ENCODE data around the gene CADPS2.
"Not testable (repeated sequence)": the region's sequence is repeated elsewhere in the genome, so short reads cannot be mapped to it uniquely, and the experiment has no call there.

The CADPS2 gene

DNA sequence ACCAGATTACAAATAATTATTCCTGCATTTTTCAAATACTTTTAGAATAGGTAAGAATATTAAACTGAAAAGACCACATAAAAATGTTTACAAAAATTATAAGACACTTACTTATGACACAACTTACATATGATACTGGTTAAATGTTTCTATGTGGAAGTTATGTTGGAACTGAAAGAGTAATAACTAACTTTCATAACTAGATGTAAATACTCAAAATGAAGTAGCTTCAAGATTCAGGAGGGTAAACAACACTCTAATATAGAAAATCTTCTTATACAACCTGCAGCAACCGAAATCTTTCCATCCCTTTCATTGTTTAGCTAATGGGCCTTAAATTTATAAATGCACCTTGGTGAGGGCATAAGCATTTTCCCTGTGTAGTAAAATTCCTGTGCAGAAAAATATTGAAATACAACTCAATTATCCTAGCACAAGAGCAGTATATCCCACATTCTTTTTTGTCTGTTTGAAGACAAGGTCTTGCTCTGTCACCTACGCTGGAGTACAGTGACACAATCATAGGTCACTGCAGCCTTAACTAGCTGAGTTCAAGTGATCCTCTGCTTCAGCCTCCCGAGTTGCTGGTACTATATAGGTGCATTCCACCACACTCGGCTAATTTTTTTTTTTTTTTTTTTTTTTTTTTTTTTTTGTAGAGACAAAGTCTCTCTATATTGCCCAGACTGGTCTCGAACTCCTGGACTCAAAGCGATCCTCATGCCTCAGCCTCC is 168.7 kb downstream of the CADPS2 start:
- DNase-seq (ENCODE audit: low read depth in 2 of 3, low spot score in 1 of 3) = no peak

DNA sequence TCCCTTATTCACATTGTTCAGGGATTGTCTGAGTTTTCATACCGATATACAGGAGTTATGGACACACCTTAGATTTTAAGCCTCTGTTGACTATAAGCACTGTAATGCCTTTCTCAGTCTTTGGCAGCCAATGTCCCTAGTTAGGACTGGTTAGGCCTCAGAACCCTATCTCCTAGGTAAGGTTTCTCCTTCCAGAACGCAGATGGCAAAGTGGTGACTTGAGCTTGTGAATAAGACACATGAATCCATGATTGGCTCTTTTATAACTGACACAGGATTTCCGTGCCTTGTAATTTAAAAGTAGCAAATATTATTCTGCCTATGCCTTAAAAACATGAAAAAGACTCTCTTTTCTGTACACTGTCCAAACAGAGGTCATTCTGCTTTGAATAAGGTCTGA is 171.1 kb downstream of the CADPS2 start:
- DNase-seq (ENCODE audit: low read depth in 2 of 3, low spot score in 1 of 3) = no peak

DNA sequence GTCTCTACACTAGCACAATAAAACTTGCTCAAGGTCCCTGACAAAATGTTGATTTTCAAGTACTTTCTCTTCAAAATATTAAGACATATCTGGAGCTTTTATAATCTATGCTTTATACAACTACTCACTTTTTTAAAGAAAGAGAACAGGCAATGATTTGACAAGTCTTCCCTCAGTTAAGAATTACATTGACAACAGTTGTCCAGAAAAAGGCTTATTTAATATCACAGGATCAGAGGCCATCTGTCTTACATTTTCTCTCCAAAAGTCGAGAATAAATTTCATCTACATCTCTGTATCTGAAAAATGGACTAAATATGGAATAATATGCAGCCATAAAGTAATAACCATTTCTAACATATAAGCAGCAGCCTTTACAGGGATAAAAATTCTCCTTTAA is 175.3 kb downstream of the CADPS2 start:
- no peak for DNase-seq (ENCODE audit: low read depth in 2 of 3, low spot score in 1 of 3)

DNA sequence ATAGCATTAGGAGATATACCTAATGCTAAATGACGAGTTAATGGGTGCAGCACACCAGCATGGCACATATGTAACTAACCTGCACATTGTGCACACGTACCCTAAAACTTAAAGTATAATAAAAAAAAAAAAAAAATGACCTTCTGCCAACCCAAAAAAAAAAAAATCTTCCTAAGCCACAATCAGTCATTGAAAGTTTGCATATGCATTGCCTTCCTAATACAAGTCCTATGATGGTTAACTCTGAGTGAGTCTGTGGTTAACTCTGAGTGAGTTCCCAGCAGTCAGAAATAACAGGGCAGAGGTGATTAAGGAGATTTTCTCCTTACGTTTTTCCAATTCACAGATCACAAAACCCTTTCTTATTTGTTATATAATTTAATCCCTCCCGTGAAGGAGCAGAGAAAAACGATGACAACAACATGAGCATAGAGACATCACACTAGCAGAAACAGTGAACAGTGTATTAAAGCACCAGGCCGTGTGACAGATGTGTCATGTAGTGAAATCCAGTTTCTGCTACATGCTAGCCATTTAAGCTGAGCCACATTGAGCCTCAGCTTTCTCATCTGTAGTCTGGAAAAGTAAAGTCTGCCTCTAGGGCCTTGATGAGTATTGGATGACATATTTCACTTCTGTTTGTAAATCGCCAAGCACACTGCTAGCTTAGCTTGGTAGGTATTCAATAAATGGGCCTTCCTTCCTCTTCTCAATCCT is 176.2 kb downstream of the CADPS2 start:
- DNase-seq (ENCODE audit: low read depth in 2 of 3, low spot score in 1 of 3) = no peak

DNA sequence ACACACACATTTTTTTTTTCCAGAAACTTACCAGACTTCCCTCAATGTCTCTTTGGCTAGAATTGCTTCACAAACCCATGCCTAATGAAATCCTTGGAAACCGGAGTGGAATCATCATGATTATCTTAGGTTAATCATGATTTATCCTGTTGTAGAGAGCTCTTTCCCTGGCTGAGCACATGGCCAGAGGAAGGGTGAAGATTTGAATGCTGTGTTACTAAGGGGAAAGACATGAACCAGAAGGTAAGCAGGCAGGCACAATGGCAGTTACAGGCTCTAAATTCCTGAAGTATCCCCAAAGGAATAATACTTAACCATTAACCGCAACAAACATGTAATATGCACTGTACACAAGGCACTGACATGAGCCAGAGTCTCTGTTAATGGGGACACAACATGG is 179.4 kb downstream of the CADPS2 start:
- no peak for DNase-seq (ENCODE audit: low read depth in 2 of 3, low spot score in 1 of 3)

DNA sequence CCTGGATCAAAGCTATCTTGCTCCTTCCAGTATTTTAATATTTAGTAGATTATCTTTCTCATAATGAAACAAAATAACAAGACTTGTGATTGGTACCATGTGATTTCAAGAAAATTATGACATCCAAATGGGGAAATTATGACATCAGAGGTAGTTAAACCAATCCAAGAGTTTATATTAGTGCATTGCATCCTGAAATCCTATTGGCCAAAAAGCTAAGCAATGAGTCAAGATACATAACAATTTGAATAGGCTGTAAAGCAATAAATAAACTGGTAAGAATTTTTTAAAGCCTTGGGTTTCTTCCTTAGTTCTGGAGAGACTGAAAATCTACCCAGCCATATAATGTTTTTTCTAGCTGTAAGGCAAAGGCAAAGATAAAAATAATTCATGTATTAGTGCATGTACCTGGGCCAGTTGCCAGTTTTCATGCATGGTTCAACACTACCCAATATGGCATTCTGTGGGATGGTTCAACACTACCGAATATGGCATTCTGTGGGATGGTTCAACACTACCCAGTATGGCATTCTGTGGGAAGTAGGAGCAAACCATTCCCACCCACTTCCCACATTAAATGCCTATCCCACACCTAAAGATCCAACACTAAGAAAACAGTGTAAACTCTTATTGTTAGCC is 183.3 kb downstream of the CADPS2 start, which contains the start of gene RNF148:
RNF148 (minus strand) TSS at position 51 of the 639 bp plus-strand sequence. CDS start 172 bp downstream, outside the sequence.
- DNase-seq (ENCODE audit: low read depth in 2 of 3, low spot score in 1 of 3) = no peak

DNA sequence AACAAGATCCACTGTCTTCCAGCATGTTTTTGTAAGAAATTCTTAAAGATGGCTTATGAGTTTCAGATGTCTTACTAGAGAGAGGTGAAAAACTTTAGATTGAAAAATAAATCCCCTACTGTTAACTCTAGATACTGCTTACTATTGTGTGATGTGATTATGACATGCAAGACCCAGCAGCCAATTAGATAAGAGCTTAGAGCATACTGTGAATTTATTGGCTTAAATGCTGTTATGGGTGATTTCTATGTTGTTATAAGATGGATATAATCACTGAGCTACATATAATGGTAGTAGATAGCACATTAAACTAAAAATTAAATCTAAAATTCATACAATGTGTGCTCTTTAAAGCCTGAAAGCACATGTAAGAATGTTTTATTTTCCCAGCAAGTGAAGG is 187.2 kb downstream of the CADPS2 start, which contains the start of gene RNF133:
RNF133 (minus strand) TSS at position 101 of the 400 bp plus-strand sequence. CDS start 199 bp downstream, outside the sequence.
- DNase-seq (ENCODE audit: low read depth in 2 of 3, low spot score in 1 of 3) = no peak

DNA sequence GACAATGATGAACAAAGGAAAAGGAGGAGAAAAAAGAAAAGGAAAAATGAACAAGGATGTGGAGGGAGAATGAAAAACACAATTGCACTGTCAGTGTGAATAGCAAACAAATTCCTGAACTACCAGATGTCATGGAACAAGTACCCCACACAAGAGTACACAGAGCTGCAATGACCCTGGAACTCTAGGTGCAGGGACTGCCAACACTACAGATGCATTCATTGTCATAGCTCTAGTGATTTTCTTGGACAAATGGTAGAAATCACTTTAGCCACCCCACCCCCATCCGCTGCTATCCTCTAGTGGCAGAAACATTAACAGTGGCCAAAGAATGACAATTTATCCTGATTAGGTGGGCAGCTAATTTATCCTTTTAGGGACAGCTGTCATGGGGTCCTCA is 190.4 kb downstream of the CADPS2 start:
- no peak for DNase-seq (ENCODE audit: low read depth in 2 of 3, low spot score in 1 of 3)

DNA sequence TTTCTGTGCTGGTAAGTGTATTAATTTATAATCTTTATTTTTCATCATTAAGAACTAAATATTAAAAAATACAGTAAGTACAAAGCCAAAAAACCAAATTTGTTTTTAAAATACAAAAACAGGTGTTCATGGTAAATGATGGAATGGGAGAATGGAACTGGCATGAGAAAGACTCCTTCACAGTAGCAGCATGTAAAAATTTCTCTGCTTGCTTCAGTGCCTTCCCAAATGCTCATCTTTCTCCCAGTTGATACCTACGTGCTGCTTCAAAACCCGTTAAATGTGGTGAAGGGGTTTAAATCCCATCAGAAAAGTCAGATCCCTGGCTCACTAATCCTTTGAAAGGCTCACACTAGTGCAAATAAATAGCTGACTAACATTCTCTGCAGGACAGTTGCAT is 191.6 kb downstream of the CADPS2 start:
- DNase-seq (ENCODE audit: low read depth in 2 of 3, low spot score in 1 of 3) = no peak

DNA sequence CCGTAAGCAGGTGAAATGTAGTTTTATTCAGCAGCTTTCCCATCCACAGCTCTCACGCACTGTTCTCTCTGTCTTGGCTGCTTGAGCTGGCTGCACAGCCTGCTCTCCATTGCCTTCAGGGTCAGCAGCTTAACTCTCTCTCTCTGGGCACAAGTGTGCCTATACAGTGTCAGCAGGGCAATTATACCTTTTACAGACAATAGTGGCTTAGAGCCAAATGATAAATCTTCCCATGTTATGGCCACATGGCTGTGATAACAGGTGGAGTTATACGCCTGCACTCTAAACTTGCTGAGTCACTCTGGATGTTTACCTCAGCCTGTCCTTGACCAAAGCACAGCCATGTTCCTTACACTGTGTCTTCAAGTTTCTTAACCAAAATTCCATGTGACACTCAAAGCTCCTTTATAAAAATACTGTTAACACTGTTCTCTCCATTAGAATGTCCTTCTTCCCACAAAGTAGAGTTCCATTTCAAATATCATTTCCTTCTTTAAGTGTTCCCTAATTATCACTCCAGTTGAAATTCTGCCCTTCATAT is 193.4 kb downstream of the CADPS2 start:
- DNase-seq (ENCODE audit: low read depth in 2 of 3, low spot score in 1 of 3) = no peak

DNA sequence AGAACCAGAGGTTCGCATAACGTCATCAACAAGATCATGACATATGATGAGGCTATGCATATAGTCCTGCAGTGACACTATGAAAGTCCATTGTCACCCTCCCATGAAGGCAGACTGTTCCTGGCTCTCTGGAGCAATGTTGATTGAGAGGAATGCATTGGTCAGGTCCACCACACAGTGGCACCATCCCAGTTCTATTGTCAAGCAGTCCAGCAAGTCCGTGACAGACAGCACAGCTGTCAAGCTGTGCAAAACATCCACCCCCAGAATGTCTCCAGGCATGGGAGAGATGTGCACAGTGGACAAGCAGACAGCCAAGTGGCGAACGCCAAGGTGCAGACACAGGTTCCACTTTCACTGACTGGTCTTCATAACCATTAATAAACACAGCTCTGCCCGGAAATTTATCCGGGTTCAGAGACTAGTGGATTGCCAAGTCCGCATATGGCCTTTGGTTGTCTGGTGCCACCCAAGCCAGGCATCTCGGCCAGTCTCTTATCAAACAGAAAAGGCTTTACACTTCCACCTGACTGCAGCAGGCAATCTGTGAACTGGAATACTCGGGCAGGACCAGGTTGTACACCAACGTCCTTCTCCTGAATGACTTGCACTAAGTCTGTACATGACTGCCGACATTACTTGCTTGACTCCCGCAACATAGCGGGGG is 194.6 kb downstream of the CADPS2 start:
- DNase-seq (ENCODE audit: low read depth in 2 of 3, low spot score in 1 of 3) = no peak

DNA sequence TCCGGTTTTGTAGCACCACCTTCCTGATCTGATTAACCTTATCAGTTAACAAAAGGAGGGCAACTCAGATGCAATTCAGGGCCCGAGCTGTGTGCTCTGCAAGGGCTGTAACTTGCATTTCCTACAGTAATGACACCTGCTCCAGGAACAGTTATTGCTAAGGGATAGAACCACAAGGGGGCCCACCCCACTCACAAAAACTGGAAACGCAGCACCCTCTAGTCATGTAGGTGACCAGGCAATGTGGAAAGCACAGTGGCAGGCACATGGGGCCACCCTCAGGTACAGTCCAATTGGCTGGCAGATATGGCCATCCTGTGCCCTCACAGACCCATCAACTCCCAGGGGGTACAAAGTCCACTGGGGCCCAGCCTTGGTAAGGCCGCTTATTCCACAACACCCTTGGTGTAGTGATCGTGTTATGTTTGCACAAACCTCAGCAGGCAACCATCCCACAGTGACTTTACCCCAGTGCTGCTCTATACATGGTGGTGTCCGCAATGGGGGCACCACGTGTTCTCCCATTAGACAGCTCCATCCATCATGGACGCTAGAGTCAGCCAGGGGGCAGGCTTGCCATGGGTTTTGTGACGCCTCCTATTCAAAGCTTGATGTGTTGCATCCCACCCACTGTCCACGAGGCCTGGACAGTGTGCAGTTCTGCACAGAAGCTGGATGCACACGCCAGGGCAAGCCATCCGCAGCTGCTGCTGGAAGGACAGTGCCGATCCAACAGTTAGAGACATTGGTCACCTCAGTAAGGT is 196.7 kb downstream of the CADPS2 start:
- DNase-seq (ENCODE audit: low read depth in 2 of 3, low spot score in 1 of 3) = no peak

DNA sequence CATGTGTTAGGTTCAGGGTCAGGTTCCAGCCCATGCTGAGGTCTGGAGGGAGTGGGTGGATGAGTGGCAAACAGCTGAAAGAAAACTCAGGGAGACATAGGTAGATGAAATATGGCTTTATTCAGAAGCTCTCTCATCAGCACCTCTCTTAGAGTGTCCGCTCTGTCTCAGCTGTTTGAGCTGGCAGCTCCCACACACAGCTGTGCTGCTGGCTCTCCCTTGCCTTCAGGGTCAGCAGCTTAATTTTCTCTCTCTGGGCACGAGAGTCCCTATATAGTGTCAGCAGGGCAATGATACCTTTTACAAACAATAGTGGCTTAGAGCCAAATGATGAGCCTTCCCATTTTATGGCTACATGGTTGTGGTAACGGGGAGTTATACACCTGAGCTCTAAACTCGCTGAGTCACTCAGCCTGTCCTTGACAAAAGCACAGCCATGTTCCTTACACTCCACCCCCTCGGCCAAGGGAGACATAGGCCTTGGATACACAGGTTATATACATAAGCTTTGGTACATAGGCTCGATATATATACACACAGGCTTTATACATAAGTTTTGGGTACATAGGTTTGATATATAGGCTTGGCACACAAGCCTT is 197.8 kb downstream of the CADPS2 start:
- DNase-seq (ENCODE audit: low read depth in 2 of 3, low spot score in 1 of 3) = no peak

DNA sequence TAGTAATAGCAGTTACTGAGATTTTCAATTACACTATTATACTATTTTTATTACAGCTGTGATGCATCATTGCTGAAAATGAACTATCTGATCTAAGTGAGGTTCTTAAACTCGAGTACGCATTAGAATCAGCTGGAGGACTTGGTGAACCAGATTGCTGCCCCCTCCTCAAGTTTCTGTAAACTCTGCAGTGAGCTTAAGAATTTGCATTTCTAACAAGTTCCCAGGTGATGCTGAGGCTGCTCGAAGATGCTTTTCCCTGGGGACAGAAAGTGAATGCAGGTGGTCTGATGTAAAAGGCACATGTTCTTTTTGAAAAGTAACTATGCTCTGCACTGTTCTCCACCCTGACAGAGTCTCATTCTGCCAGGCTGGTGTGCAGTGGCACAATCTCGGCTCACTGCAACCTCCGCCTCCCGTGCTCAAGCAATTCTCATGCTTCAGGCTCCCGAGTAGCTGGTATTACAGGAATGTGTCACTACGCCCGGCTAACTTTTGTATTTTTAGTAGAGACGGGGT is 199.8 kb downstream of the CADPS2 start:
- no peak for DNase-seq (ENCODE audit: low read depth in 2 of 3, low spot score in 1 of 3)

DNA sequence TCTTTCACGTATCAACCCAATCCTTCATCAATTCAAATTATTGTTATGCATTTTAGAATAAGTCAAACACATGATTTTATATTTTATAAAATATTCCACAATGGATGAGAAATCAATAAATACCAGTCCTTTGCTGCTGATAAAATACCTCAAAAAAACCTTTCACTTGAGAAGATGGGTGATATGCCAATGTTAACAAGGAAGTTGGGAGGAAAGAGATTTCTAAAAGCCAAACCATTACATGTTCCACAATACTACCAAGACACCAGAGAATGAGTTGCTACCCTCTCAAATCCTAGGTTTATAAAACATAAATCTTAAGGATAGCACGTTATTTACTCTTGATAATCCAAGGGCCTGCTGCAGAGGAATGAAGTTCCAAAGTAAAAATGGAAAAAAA is 201.8 kb downstream of the CADPS2 start:
- DNase-seq (ENCODE audit: low read depth in 2 of 3, low spot score in 1 of 3) = no peak

DNA sequence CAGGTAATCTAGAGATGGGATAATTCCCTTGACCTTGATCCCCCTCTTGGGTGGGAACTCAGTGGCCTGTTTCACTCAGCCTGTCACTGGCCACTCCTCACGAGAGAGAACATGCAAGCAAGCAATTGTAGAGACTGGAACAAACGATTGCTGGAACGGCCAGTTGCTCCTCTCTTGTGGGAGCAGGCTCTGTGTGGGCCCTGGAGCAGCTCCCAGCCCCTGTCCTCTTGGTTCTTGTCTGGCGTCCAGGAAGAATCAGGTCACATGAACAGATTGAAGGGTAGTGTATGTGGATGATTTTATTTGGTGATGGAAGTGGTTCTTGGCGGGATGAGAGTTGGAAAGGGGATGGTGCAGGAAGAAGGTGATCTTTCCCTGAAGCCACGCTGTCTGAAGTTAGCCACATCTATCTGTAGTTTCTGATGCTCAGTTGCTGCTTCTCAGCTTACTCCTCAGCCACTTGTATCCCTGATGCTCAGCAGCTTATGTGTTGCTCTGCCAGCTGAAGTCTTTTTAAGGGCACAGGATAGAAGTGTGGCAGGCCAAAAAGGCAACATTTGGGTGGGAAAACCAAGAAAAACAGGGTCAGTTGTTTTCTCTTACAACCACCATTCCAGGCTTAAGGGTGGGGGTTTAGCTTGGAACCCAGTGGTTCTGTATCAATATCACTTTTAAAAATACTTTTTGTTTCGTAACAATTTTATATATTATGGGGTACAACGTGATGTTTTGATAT is 203.3 kb downstream of the CADPS2 start:
- no peak for DNase-seq (ENCODE audit: low read depth in 2 of 3, low spot score in 1 of 3)

DNA sequence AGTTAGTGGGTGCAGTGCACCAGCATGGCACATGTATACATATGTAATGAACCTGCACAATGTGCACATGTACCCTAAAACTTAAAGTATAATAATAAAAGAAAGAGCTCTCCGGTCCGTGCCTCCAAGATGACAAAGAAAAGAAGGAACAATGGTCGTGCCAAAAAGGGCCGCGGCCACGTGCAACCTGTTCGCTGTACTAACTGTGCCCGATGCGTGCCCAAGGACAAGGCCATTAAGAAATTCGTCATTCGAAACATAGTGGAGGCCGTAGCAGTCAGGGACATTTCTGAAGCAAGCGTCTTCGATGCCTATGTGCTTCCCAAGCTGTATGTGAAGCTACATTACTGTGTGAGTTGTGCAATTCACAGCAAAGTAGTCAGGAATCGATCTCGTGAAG is 205.1 kb downstream of the CADPS2 start:
- DNase-seq (ENCODE audit: low read depth in 2 of 3, low spot score in 1 of 3) = not testable (repeated sequence)

DNA sequence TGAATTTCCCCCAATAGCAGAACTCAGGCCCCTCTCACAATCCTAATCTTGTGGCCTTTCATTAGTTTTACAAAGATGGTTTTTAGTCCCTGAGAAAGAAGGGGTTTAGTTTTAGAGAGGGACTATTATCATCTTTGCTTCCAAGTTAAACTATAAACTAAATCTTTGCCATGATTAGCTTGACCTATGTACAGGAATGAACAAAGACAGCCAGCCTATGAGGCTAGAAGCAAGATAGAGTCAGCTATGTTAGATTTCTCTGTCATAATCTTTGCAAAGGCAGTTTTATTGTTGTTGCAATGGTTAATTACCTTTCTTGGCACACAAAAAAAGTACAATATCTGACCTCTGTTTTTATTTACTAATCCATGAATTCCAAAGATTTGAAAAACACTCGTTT is 206.4 kb downstream of the CADPS2 start:
- no peak for DNase-seq (ENCODE audit: low read depth in 2 of 3, low spot score in 1 of 3)

DNA sequence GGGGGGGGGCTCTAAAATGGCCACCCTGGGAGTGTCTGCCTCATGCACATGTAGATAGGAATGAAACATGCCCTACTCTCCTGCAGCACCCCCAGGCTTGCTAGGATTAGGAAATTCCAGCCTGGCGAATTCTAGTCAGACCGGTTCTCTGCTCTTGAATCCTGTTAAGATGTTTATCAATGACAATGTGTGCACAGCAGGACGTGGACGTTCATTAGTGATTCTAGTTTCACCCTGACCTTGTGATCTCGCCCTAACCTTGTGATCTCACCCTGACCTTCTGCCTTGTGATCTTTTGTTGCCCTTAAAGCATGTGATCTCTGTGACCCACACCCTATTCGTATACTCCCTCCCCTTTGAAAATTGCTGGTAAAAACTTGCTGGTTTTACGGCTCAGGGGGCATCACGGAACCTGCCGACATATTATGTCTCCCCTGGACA is 207.0 kb downstream of the CADPS2 start:
- not testable (repeated sequence) for DNase-seq (ENCODE audit: low read depth in 2 of 3, low spot score in 1 of 3)
